ENCODE measurements around the gene GIMAP2.
A peak's percentile ranks its signal among the peaks of the same experiment; 100 is the strongest.
"Not testable (repeated sequence)": the region's sequence is repeated elsewhere in the genome, so short reads cannot be mapped to it uniquely, and the experiment has no call there.

GIMAP2 gene

GRCh38 chr7:150685219-150686029, at the start of gene GIMAP2:
TSS of gene GIMAP2 (plus strand) at chr7:150685706. CDS start at chr7:150687060, 1,354 bp downstream.
- DNase-seq (ENCODE audit: low read depth), result peak; percentile 9

- no peak for DNase-seq (ENCODE audit: low read depth)
Observed at GRCh38 chr7:150641854-150642253, 43.7 kb upstream of the GIMAP2 start.

GRCh38 chr7:150642926-150643325, 42.6 kb upstream of the GIMAP2 start:
- DNase-seq (ENCODE audit: low read depth), result no peak

GRCh38 chr7:150645259-150646020, 40.1 kb upstream of the GIMAP2 start:
- no peak for DNase-seq (ENCODE audit: low read depth)

- no peak for DNase-seq (ENCODE audit: low read depth)
Observed at GRCh38 chr7:150648353-150649079, 37.0 kb upstream of the GIMAP2 start.

- DNase-seq (ENCODE audit: low read depth), result no peak
Observed at GRCh38 chr7:150649080-150649385, 36.5 kb upstream of the GIMAP2 start.

- DNase-seq (ENCODE audit: low read depth), result no peak
Observed at GRCh38 chr7:150654692-150655091, 30.8 kb upstream of the GIMAP2 start.

GRCh38 chr7:150656047-150656446, 29.5 kb upstream of the GIMAP2 start:
- DNase-seq (ENCODE audit: low read depth), result no peak

GRCh38 chr7:150657526-150657925, 28.0 kb upstream of the GIMAP2 start:
- no peak for DNase-seq (ENCODE audit: low read depth)

GRCh38 chr7:150660939-150661613, 24.4 kb upstream of the GIMAP2 start:
- DNase-seq (ENCODE audit: low read depth), result no peak

- not testable (repeated sequence) for DNase-seq (ENCODE audit: low read depth)
Observed at GRCh38 chr7:150662821-150663220, 22.7 kb upstream of the GIMAP2 start.

- no peak for DNase-seq (ENCODE audit: low read depth)
Observed at GRCh38 chr7:150663802-150664494, 21.6 kb upstream of the GIMAP2 start.

GRCh38 chr7:150665089-150665748, 20.3 kb upstream of the GIMAP2 start:
- DNase-seq (ENCODE audit: low read depth), result no peak

GRCh38 chr7:150665896-150666295, 19.6 kb upstream of the GIMAP2 start:
- DNase-seq (ENCODE audit: low read depth), result no peak

GRCh38 chr7:150666412-150666811, 19.1 kb upstream of the GIMAP2 start:
- no peak for DNase-seq (ENCODE audit: low read depth)

- DNase-seq (ENCODE audit: low read depth), result no peak
Observed at GRCh38 chr7:150668472-150668911, 17.0 kb upstream of the GIMAP2 start.

- no peak for DNase-seq (ENCODE audit: low read depth)
Observed at GRCh38 chr7:150668977-150669376, 16.5 kb upstream of the GIMAP2 start.

GRCh38 chr7:150671798-150672585, 13.5 kb upstream of the GIMAP2 start:
- DNase-seq (ENCODE audit: low read depth), result not testable (repeated sequence)

GRCh38 chr7:150675714-150676113, 9.8 kb upstream of the GIMAP2 start:
- no peak for DNase-seq (ENCODE audit: low read depth)

- DNase-seq (ENCODE audit: low read depth), result not testable (repeated sequence)
Observed at GRCh38 chr7:150676276-150676675, 9.2 kb upstream of the GIMAP2 start.
